ENCODE measurements around the gene MPRIP. TPM values are rescaled to one million over a fixed set of nuclear protein-coding genes. Genes with fewer than 3 reads are reported as not detected.

Gene MPRIP
- total RNA-seq, 2 experiments from 2014 or later, result 196 to 207 TPM

GRCh38 chr17:17018612-17019429 lies 23.4 kb upstream of the MPRIP start:
- Mint-ChIP-seq H3K4me1 (peaks cover 29% of the 10 kb centered on the region), H3K27me3 (no peaks in the 10 kb centered on the region), H3K36me3 (ENCODE audit: low read depth) (no peaks in the 10 kb centered on the region), H3K27ac (no peak overlapping the region), H3K4me3 (no peak overlapping the region), H3K9me3 (no peaks in the 10 kb centered on the region)
- no peak for DNase-seq
- CTCF ChIA-PET, result no interaction called here
- POLR2A ChIA-PET, result interaction anchor here (1.2 kb wide), 1 partner anchor 75 kb away, joined by 3 read pairs; no protein-coding TSS in a partner anchor

GRCh38 chr17:17019430-17019762 lies 22.9 kb upstream of the MPRIP start:
- H3K36me3 Mint-ChIP-seq (ENCODE audit: low read depth), result no peaks in the 10 kb centered on the region
- no peak overlapping the region for H3K27ac Mint-ChIP-seq
- peaks cover 29% of the 10 kb centered on the region for H3K4me1 Mint-ChIP-seq
- DNase-seq, result no peak
- no peaks in the 10 kb centered on the region for H3K9me3 Mint-ChIP-seq
- POLR2A ChIA-PET, result interaction anchor here (1.2 kb wide), 1 partner anchor 74 kb away, joined by 3 read pairs; no protein-coding TSS in a partner anchor
- no peak overlapping the region for H3K4me3 Mint-ChIP-seq
- H3K27me3 Mint-ChIP-seq, result no peaks in the 10 kb centered on the region
- CTCF ChIA-PET, result no interaction called here

- H3K27me3 Mint-ChIP-seq, result no peaks in the 10 kb centered on the region
- no peak overlapping the region for H3K4me3 Mint-ChIP-seq
- no peaks in the 10 kb centered on the region for H3K36me3 Mint-ChIP-seq (ENCODE audit: low read depth)
- H3K9me3 Mint-ChIP-seq, result no peaks in the 10 kb centered on the region
- peaks cover 29% of the 10 kb centered on the region for H3K4me1 Mint-ChIP-seq
- ChIA-PET POLR2A (interaction anchor here (1.2 kb wide), 1 partner anchor 74 kb away, joined by 3 read pairs; no protein-coding TSS in a partner anchor), CTCF (no interaction called here)
- no peak overlapping the region for H3K27ac Mint-ChIP-seq
- DNase-seq, result no peak
Observed at GRCh38 chr17:17019891-17020456, 22.3 kb upstream of the MPRIP start.

GRCh38 chr17:17020821-17021193 lies 21.4 kb upstream of the MPRIP start:
- Mint-ChIP-seq H3K4me1 (peaks cover 22% of the 10 kb centered on the region), H3K27ac (no peak overlapping the region), H3K4me3 (no peak overlapping the region), H3K36me3 (ENCODE audit: low read depth) (no peaks in the 10 kb centered on the region), H3K27me3 (no peaks in the 10 kb centered on the region), H3K9me3 (no peaks in the 10 kb centered on the region)
- DNase-seq, result no peak
- ChIA-PET POLR2A (no interaction called here), CTCF (interaction anchor here (0.6 to 0.7 kb wide), 2 partner anchors 28 to 72 kb away, joined by 3 read pairs; no protein-coding TSS in a partner anchor)

- Mint-ChIP-seq H3K9me3 (no peaks in the 10 kb centered on the region), H3K4me3 (no peak overlapping the region), H3K27me3 (no peaks in the 10 kb centered on the region), H3K4me1 (peaks cover 18% of the 10 kb centered on the region), H3K36me3 (ENCODE audit: low read depth) (no peaks in the 10 kb centered on the region), H3K27ac (no peak overlapping the region)
- ChIA-PET POLR2A (interaction anchor here (0.7 kb wide), 1 partner anchor 20 kb away, joined by 5 read pairs; no protein-coding TSS in a partner anchor), CTCF (no interaction called here)
- no peak for DNase-seq
Observed at GRCh38 chr17:17021194-17021863, 20.9 kb upstream of the MPRIP start.

- H3K36me3 Mint-ChIP-seq (ENCODE audit: low read depth), result no peaks in the 10 kb centered on the region
- no peak overlapping the region for H3K27ac Mint-ChIP-seq
- no peak overlapping the region for H3K4me3 Mint-ChIP-seq
- no peaks in the 10 kb centered on the region for H3K27me3 Mint-ChIP-seq
- H3K9me3 Mint-ChIP-seq, result no peaks in the 10 kb centered on the region
- ChIA-PET POLR2A (interaction anchor here (0.7 kb wide), 1 partner anchor 19 kb away, joined by 5 read pairs; no protein-coding TSS in a partner anchor), CTCF (no interaction called here)
- no peak for DNase-seq
- peaks cover 11% of the 10 kb centered on the region for H3K4me1 Mint-ChIP-seq
Observed at GRCh38 chr17:17022011-17022410, 20.2 kb upstream of the MPRIP start.

GRCh38 chr17:17022456-17022855 lies 19.8 kb upstream of the MPRIP start:
- DNase-seq, result no peak
- Mint-ChIP-seq H3K9me3 (no peaks in the 10 kb centered on the region), H3K4me1 (peaks cover 7% of the 10 kb centered on the region), H3K36me3 (ENCODE audit: low read depth) (no peaks in the 10 kb centered on the region), H3K27me3 (no peaks in the 10 kb centered on the region), H3K4me3 (no peak overlapping the region), H3K27ac (no peak overlapping the region)
- POLR2A ChIA-PET, result interaction anchor here (0.7 kb wide), 1 partner anchor 19 kb away, joined by 5 read pairs; no protein-coding TSS in a partner anchor
- CTCF ChIA-PET, result no interaction called here

GRCh38 chr17:17024778-17025300 lies 17.4 kb upstream of the MPRIP start:
- no peak overlapping the region for H3K4me3 Mint-ChIP-seq
- DNase-seq, result no peak
- no peaks in the 10 kb centered on the region for H3K36me3 Mint-ChIP-seq (ENCODE audit: low read depth)
- H3K27ac Mint-ChIP-seq, result no peak overlapping the region
- H3K9me3 Mint-ChIP-seq, result no peaks in the 10 kb centered on the region
- H3K4me1 Mint-ChIP-seq, result no peaks in the 10 kb centered on the region
- POLR2A ChIA-PET, result interaction anchor here (1.5 kb wide), 1 partner anchor 11 kb away, joined by 3 read pairs; no protein-coding TSS in a partner anchor
- CTCF ChIA-PET, result no interaction called here
- no peaks in the 10 kb centered on the region for H3K27me3 Mint-ChIP-seq

- Mint-ChIP-seq H3K4me3 (no peak overlapping the region), H3K4me1 (no peaks in the 10 kb centered on the region), H3K36me3 (ENCODE audit: low read depth) (no peaks in the 10 kb centered on the region), H3K27ac (no peak overlapping the region), H3K27me3 (no peaks in the 10 kb centered on the region), H3K9me3 (no peaks in the 10 kb centered on the region)
- POLR2A ChIA-PET, result interaction anchor here (1.5 kb wide), 1 partner anchor 11 kb away, joined by 3 read pairs; no protein-coding TSS in a partner anchor
- CTCF ChIA-PET, result no interaction called here
- no peak for DNase-seq
Observed at GRCh38 chr17:17025621-17026020, 16.6 kb upstream of the MPRIP start.

GRCh38 chr17:17026163-17026562 lies 16.1 kb upstream of the MPRIP start:
- ChIA-PET CTCF (no interaction called here), POLR2A (interaction anchor here (1.5 kb wide), 1 partner anchor 10 kb away, joined by 3 read pairs; no protein-coding TSS in a partner anchor)
- Mint-ChIP-seq H3K27ac (no peak overlapping the region), H3K4me3 (no peak overlapping the region), H3K9me3 (no peaks in the 10 kb centered on the region), H3K27me3 (no peaks in the 10 kb centered on the region), H3K4me1 (no peaks in the 10 kb centered on the region), H3K36me3 (ENCODE audit: low read depth) (no peaks in the 10 kb centered on the region)
- no peak for DNase-seq

- no peaks in the 10 kb centered on the region for H3K36me3 Mint-ChIP-seq (ENCODE audit: low read depth)
- CTCF ChIA-PET, result no interaction called here
- H3K27me3 Mint-ChIP-seq, result no peaks in the 10 kb centered on the region
- no peak overlapping the region for H3K4me3 Mint-ChIP-seq
- no peak overlapping the region for H3K27ac Mint-ChIP-seq
- no peaks in the 10 kb centered on the region for H3K4me1 Mint-ChIP-seq
- H3K9me3 Mint-ChIP-seq, result no peaks in the 10 kb centered on the region
- POLR2A ChIA-PET, result no interaction called here
- no peak for DNase-seq
Observed at GRCh38 chr17:17027442-17028058, 14.7 kb upstream of the MPRIP start.

- ChIA-PET POLR2A (no interaction called here), CTCF (no interaction called here)
- Mint-ChIP-seq H3K36me3 (ENCODE audit: low read depth) (no peaks in the 10 kb centered on the region), H3K9me3 (no peaks in the 10 kb centered on the region), H3K4me1 (no peaks in the 10 kb centered on the region), H3K27ac (no peak overlapping the region), H3K27me3 (no peaks in the 10 kb centered on the region), H3K4me3 (no peak overlapping the region)
- DNase-seq, result no peak
Observed at GRCh38 chr17:17028059-17028877, 14.0 kb upstream of the MPRIP start.
